Neural progenitor cell (in vitro differentiated cells): ENCODE results near the gene AKT1. TPM values are rescaled to one million over a fixed set of nuclear protein-coding genes. Genes with fewer than 3 reads are reported as not detected.

Source experiments
- DNase-seq: peaks from one replicate; pipeline ENCODE4 v3.0.0-alpha.2; 2016; ENCODE audit warnings: low spot score
- H2AFZ ChIP-seq: fragments of 200-600 bp; sonication (generic); replicated peaks from 2 replicates; pipeline ENCODE4 v1.6.1; 2016; ENCODE audit warnings: antibody characterized with exemption
- H3F3A ChIP-seq: fragments of 200-600 bp; sonication (generic); 2 replicates; pipeline ENCODE4 v1.6.1; 2016; ENCODE audit warnings: antibody characterized with exemption, low read depth
- H3K27ac ChIP-seq: fragments of 200-600 bp; sonication (generic); 2 replicates; pipeline ENCODE4 v1.5.1; 2016; ENCODE audit warnings: mild to moderate bottlenecking
- H3K27me3 ChIP-seq: fragments of 200-600 bp; sonication (generic); 2 replicates; pipeline ENCODE4 v1.6.1; 2016; ENCODE audit warnings: mild to moderate bottlenecking, moderate library complexity
- H3K36me3 ChIP-seq: fragments of 200-600 bp; sonication (generic); 2 replicates; pipeline ENCODE4 v1.5.1; 2016
- H3K4me1 ChIP-seq: fragments of 200-600 bp; sonication (generic); 2 replicates; pipeline ENCODE4 v1.6.1; 2016; ENCODE audit warnings: mixed run types
- H3K4me2 ChIP-seq: fragments of 200-600 bp; sonication (generic); 2 replicates; pipeline ENCODE4 v1.6.1; 2016
- H3K4me3 ChIP-seq: fragments of 200-600 bp; sonication (generic); 2 replicates; pipeline ENCODE4 v1.5.1; 2016
- H3K79me2 ChIP-seq: fragments of 200-600 bp; sonication (generic); 2 replicates; pipeline ENCODE4 v1.6.1; 2016; ENCODE audit warnings: low read depth
- H3K9ac ChIP-seq: fragments of 200-600 bp; sonication (generic); 2 replicates; pipeline ENCODE4 v1.6.1; 2016
- H3K9me3 ChIP-seq: fragments of 200-600 bp; sonication (generic); 2 replicates; pipeline ENCODE4 v1.5.1; 2016; ENCODE audit warnings: low read depth
- H4K20me1 ChIP-seq: fragments of 200-600 bp; sonication (generic); 2 replicates; pipeline ENCODE4 v1.6.1; 2016; ENCODE audit warnings: low read depth
- H3K27ac Mint-ChIP-seq: 3 replicates; pipeline ENCODE4 v1.8.0; 2021; ENCODE audit warnings: mixed read lengths
- H3K27me3 Mint-ChIP-seq: 2 replicates; pipeline ENCODE4 v1.8.0; 2022; ENCODE audit warnings: low read depth, mild to moderate bottlenecking, inconsistent platforms, moderate library complexity, mixed read lengths; ENCODE audit not compliant: insufficient read depth
- H3K36me3 Mint-ChIP-seq: 3 replicates; pipeline ENCODE4 v1.8.0; 2021; ENCODE audit warnings: mixed read lengths
- H3K4me1 Mint-ChIP-seq: 3 replicates; pipeline ENCODE4 v1.8.0; 2021; ENCODE audit warnings: mixed read lengths
- H3K4me3 Mint-ChIP-seq: 3 replicates; pipeline ENCODE4 v1.8.0; 2021; ENCODE audit warnings: mild to moderate bottlenecking, moderate library complexity, mixed read lengths
- H3K9me3 Mint-ChIP-seq: 3 replicates; pipeline ENCODE4 v1.8.0; 2020; ENCODE audit warnings: mixed read lengths
- CTCF ChIP-seq: fragments of 200-600 bp; sonication (generic); IDR thresholded peaks from 2 replicates; pipeline ENCODE4 v1.5.1; 2017; ENCODE audit warnings: antibody characterized with exemption, mild to moderate bottlenecking
- EZH2 ChIP-seq: fragments of 200-600 bp; sonication (generic); IDR thresholded peaks from 2 replicates; pipeline ENCODE4 v1.6.1; 2017; ENCODE audit warnings: antibody characterized with exemption, mild to moderate bottlenecking, moderate library complexity
- EZH2phosphoT487 ChIP-seq: fragments of 200-600 bp; sonication (generic); IDR thresholded peaks from 2 replicates; pipeline ENCODE4 v1.6.1; 2017; ENCODE audit warnings: antibody characterized with exemption
- total RNA-seq: library from RNA; depleted of rRNA; stranded (reverse); fragments of >200 nt; gene quantifications from 2 replicates; pipeline ENCODE4 v1.2.3, GENCODE V29; 2015; ENCODE audit warnings: low replicate concordance

The AKT1 gene
- total RNA-seq, 1 donor from 2014 or later: 67.2 TPM

- peak; percentile 56 for DNase-seq
Measured at GRCh38 chr14:104797115-104798044, 1.8 kb upstream of the AKT1 start.

GRCh38 chr14:104796687-104797081 lies 1.1 kb upstream of the AKT1 start:
- no peak for DNase-seq
- no peaks in the 10 kb centered on the region for H3K36me3 Mint-ChIP-seq
- Histone ChIP-seq H4K20me1 (peaks cover 48% of the 10 kb centered on the region), H3F3A (peaks cover 43% of the 10 kb centered on the region), H2AFZ (no peak overlapping the region), H3K9ac (no peak overlapping the region), H3K9me3 (no peaks in the 10 kb centered on the region), H3K4me2 (peak overlapping the region; percentile 85), H3K79me2 (peaks cover 32% of the 10 kb centered on the region), H3K4me1 (peaks cover 24% of the 10 kb centered on the region), H3K27ac (no peak overlapping the region), H3K36me3 (no peaks in the 10 kb centered on the region), H3K27me3 (peaks cover 60% of the 10 kb centered on the region), H3K4me3 (no peak overlapping the region)
- no peak overlapping the region for H3K27ac Mint-ChIP-seq
- peaks cover 46% of the 10 kb centered on the region for H3K4me1 Mint-ChIP-seq
- H3K27me3 Mint-ChIP-seq: peaks cover 30% of the 10 kb centered on the region
- TF ChIP-seq EZH2phosphoT487: no peak
- no peak for TF ChIP-seq CTCF
- no peak for TF ChIP-seq EZH2
- peaks cover 2% of the 10 kb centered on the region for H3K9me3 Mint-ChIP-seq
- peak overlapping the region; percentile 84 for H3K4me3 Mint-ChIP-seq

More at GRCh38 chr14:104797115-104798044, 1.8 kb upstream of the AKT1 start:
- H3K27ac Mint-ChIP-seq: no peak overlapping the region
- Histone ChIP-seq H3K27ac (no peak overlapping the region), H2AFZ (no peak overlapping the region), H3K36me3 (no peaks in the 10 kb centered on the region), H3K27me3 (peaks cover 67% of the 10 kb centered on the region), H3F3A (peaks cover 44% of the 10 kb centered on the region), H4K20me1 (peaks cover 45% of the 10 kb centered on the region), H3K9me3 (no peaks in the 10 kb centered on the region), H3K4me1 (peaks cover 24% of the 10 kb centered on the region), H3K4me2 (no peak overlapping the region), H3K79me2 (peaks cover 27% of the 10 kb centered on the region), H3K9ac (no peak overlapping the region), H3K4me3 (no peak overlapping the region)
- H3K4me1 Mint-ChIP-seq: peaks cover 46% of the 10 kb centered on the region
- peaks cover 2% of the 10 kb centered on the region for H3K9me3 Mint-ChIP-seq
- TF ChIP-seq CTCF: no peak
- peak; percentile 25 for TF ChIP-seq EZH2
- H3K27me3 Mint-ChIP-seq: peaks cover 34% of the 10 kb centered on the region
- H3K36me3 Mint-ChIP-seq: no peaks in the 10 kb centered on the region
- peak overlapping the region; percentile 84 for H3K4me3 Mint-ChIP-seq

GRCh38 chr14:104795781-104796686 lies 486 bp upstream of the AKT1 start:
- Mint-ChIP-seq H3K36me3 (peaks cover 2% of the 10 kb centered on the region), H3K4me1 (peaks cover 45% of the 10 kb centered on the region), H3K9me3 (peaks cover 2% of the 10 kb centered on the region), H3K27me3 (peaks cover 26% of the 10 kb centered on the region), H3K27ac (no peak overlapping the region), H3K4me3 (peak overlapping the region; percentile 84)
- Histone ChIP-seq H3K4me2 (peak overlapping the region; percentile 85), H3K4me1 (peaks cover 24% of the 10 kb centered on the region), H3K9ac (no peak overlapping the region), H3K36me3 (no peaks in the 10 kb centered on the region), H3K4me3 (peak overlapping the region; percentile 50), H3K9me3 (no peaks in the 10 kb centered on the region), H3K79me2 (peaks cover 36% of the 10 kb centered on the region), H2AFZ (no peak overlapping the region), H3K27me3 (peaks cover 53% of the 10 kb centered on the region), H3F3A (peaks cover 41% of the 10 kb centered on the region), H3K27ac (no peak overlapping the region), H4K20me1 (peaks cover 50% of the 10 kb centered on the region)
- TF ChIP-seq EZH2phosphoT487: no peak
- TF ChIP-seq EZH2: no peak
- no peak for TF ChIP-seq CTCF
- DNase-seq: no peak
